Ovary (tissue), 3 donors: ENCODE measurements around the gene TES.

Experiments
- CTCF ChIP-seq, 3 donors: fragments of 450-650 bp in 2 of 3; fragments of 200-600 bp in 1 of 3; IDR thresholded peaks; one replicate each; pipeline versions ENCODE4 v1.5.1 to v1.8.0; 2016 to 2022; ENCODE audit warnings: antibody characterized with exemption in 3 of 3, mild to moderate bottlenecking in 1 of 3
- POLR2A ChIP-seq: fragments of 450-650 bp; IDR thresholded peaks from one replicate; pipeline ENCODE4 v1.6.1; 2017; ENCODE audit warnings: antibody characterized with exemption, mild to moderate bottlenecking, moderate library complexity
- donor health status: DM: no; HTN: no; CAD: no.

- TF ChIP-seq CTCF (IDR thresholded peaks at IDR 0.05) = no peak
- no peak for TF ChIP-seq POLR2A
Measured at GRCh38 chr7:116271161-116271913, 61.0 kb downstream of the TES start.
